ENCODE measurements around the gene TNFAIP3. TPM values are rescaled to one million over a fixed set of nuclear protein-coding genes. Genes with fewer than 3 reads are reported as not detected.

Gene TNFAIP3
- total RNA-seq, 1 donor from 2014 or later = 16.8 TPM

DNA sequence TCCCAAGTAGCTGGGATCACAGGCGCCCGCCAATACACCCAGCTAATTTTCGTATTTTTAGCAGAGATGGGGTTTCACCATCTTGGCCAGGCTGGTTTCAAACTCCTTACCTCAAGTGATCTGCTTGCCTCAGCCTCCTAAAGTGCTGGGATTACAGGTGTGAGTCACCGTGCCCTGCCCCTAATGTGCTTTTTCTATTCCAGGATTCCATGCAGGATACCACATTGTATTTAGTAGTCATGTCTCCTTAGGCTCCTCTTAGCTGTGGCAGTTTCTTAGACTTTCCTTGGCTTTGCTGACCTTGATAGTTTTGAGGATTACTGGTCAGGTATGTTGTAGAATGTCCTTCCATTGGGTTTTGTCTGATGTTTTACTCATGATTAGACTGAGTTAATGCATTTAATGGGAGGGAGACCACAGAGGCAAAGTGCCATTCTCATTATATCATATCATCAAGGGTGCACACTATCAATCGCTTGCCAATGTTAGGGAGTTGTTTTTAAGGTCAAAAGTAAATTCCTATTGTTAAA is 39.6 kb upstream of the TNFAIP3 start:
- Histone ChIP-seq H3K27ac (ENCODE audit: low read depth, low read length) (no peak overlapping the region), H3K4me2 (ENCODE audit: low read length) (no peak overlapping the region), H3K4me1 (ENCODE audit: insufficient read depth, low read length) (peaks cover 28% of the 10 kb centered on the region), H4K20me1 (ENCODE audit: insufficient read depth, low read length) (no peaks in the 10 kb centered on the region), H3K27me3 (ENCODE audit: insufficient read depth, low read length) (no peaks in the 10 kb centered on the region), H3K9ac (ENCODE audit: low read length) (no peak overlapping the region), H2AFZ (ENCODE audit: low read depth, low read length) (no peak overlapping the region), H3K79me2 (ENCODE audit: insufficient read depth, low read length) (no peaks in the 10 kb centered on the region), H3K4me3 (ENCODE audit: insufficient read depth, low read depth, low read length) (no peak overlapping the region), H3K36me3 (ENCODE audit: insufficient read depth, low read length) (no peaks in the 10 kb centered on the region), H3K9me3 (ENCODE audit: insufficient read depth, low read depth, low read length) (no peaks in the 10 kb centered on the region)
- FAIRE-seq (no peak), DNase-seq (ENCODE audit: low read depth) (no peak)
- Mint-ChIP-seq H3K27ac (ENCODE audit: unreplicated experiment) (no peak overlapping the region), H3K4me1 (ENCODE audit: low read depth, unreplicated experiment) (peaks cover 27% of the 10 kb centered on the region), H3K4me3 (ENCODE audit: unreplicated experiment) (no peak overlapping the region), H3K36me3 (ENCODE audit: low read depth, unreplicated experiment) (no peaks in the 10 kb centered on the region), H3K27me3 (ENCODE audit: low read depth, unreplicated experiment) (no peaks in the 10 kb centered on the region), H3K9me3 (ENCODE audit: unreplicated experiment) (no peaks in the 10 kb centered on the region)
- TF ChIP-seq, protein P1, sequence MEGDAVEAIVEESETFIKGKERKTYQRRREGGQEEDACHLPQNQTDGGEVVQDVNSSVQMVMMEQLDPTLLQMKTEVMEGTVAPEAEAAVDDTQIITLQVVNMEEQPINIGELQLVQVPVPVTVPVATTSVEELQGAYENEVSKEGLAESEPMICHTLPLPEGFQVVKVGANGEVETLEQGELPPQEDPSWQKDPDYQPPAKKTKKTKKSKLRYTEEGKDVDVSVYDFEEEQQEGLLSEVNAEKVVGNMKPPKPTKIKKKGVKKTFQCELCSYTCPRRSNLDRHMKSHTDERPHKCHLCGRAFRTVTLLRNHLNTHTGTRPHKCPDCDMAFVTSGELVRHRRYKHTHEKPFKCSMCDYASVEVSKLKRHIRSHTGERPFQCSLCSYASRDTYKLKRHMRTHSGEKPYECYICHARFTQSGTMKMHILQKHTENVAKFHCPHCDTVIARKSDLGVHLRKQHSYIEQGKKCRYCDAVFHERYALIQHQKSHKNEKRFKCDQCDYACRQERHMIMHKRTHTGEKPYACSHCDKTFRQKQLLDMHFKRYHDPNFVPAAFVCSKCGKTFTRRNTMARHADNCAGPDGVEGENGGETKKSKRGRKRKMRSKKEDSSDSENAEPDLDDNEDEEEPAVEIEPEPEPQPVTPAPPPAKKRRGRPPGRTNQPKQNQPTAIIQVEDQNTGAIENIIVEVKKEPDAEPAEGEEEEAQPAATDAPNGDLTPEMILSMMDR (IDR thresholded peaks at IDR 0.05; ENCODE audit: insufficient read depth, low read depth, low read length) = no peak
- no peak for TF ChIP-seq EZH2 (IDR thresholded peaks at IDR 0.05; ENCODE audit: insufficient read depth, low read length)

DNA sequence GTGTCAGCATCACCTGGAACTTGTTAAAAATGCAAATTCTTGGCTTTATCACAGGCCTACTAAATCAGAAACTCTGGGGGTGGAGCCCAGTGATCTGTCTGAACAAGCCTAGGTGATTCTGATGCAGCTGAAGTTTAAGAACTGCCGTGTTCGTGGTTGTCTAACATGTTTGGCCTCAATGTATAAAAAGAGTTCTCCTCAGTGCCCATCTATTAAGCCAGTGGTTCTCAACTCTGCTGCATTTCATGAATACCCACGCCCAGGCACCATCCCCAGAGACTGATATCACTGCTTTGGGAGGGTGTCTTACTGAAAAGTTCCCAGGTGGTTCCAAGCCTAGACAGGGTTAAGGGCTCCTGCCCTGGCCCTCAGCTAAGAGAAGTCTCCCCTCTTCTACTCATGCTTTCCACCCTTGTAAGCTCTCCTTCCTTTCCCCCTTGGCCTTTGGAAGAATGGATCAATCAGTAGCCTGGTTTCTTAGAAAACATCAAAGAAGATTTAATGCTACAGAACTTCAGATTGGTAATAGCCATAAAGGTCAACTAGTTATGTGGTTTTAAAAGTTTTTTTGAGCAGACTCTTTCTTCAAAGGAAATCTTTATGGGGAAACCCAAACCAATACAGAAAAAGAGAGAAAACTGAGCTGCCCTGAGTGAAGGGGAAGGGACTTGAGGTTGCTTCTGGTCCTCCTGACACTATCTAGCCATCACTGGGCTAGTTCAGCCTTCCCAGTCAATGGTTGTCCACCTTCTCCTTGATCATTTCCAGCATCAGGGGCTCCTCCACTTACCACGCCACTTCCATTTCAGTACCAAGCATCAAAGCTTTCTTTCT is 38.9 kb upstream of the TNFAIP3 start:
- H3K9me3 Mint-ChIP-seq (ENCODE audit: unreplicated experiment) = peaks cover 1% of the 10 kb centered on the region
- H3K27ac Mint-ChIP-seq (ENCODE audit: unreplicated experiment) = no peak overlapping the region
- FAIRE-seq = no peak
- Histone ChIP-seq H3K4me3 (ENCODE audit: insufficient read depth, low read depth, low read length) (no peak overlapping the region), H3K9me3 (ENCODE audit: insufficient read depth, low read depth, low read length) (no peaks in the 10 kb centered on the region), H2AFZ (ENCODE audit: low read depth, low read length) (no peak overlapping the region), H3K4me2 (ENCODE audit: low read length) (no peak overlapping the region), H4K20me1 (ENCODE audit: insufficient read depth, low read length) (no peaks in the 10 kb centered on the region), H3K36me3 (ENCODE audit: insufficient read depth, low read length) (no peaks in the 10 kb centered on the region), H3K27ac (ENCODE audit: low read depth, low read length) (no peak overlapping the region), H3K9ac (ENCODE audit: low read length) (no peak overlapping the region), H3K27me3 (ENCODE audit: insufficient read depth, low read length) (no peaks in the 10 kb centered on the region), H3K4me1 (ENCODE audit: insufficient read depth, low read length) (peaks cover 32% of the 10 kb centered on the region), H3K79me2 (ENCODE audit: insufficient read depth, low read length) (no peaks in the 10 kb centered on the region)
- H3K27me3 Mint-ChIP-seq (ENCODE audit: low read depth, unreplicated experiment) = no peaks in the 10 kb centered on the region
- peaks cover 34% of the 10 kb centered on the region for H3K4me1 Mint-ChIP-seq (ENCODE audit: low read depth, unreplicated experiment)
- no peak for DNase-seq (ENCODE audit: low read depth)
- H3K4me3 Mint-ChIP-seq (ENCODE audit: unreplicated experiment) = no peak overlapping the region
- TF ChIP-seq, protein P1 (IDR thresholded peaks at IDR 0.05; ENCODE audit: insufficient read depth, low read depth, low read length) = no peak
- TF ChIP-seq EZH2 (IDR thresholded peaks at IDR 0.05; ENCODE audit: insufficient read depth, low read length) = no peak
- no peaks in the 10 kb centered on the region for H3K36me3 Mint-ChIP-seq (ENCODE audit: low read depth, unreplicated experiment)

DNA sequence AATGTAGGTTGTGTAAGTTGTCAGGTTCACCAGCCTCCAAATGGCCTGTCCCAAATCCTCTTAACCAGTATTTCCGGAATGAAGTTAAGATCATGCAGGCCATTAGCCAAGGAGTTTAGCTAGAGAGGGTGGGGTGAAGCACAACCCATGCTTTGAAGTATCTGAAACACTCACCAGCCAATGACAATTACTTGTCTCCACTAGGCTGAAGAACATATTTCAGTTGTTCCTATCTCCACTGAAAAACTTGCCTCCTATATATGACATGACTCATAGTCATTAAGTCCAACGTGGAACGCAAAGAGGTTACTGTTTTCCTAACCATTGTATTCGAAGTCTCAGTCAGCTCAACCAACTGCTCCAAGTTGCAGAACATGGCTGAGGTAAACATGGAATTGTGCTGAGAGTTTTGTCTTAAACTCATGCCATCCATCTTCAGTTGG is 37.4 kb upstream of the TNFAIP3 start:
- Mint-ChIP-seq H3K27me3 (ENCODE audit: low read depth, unreplicated experiment) (no peaks in the 10 kb centered on the region), H3K27ac (ENCODE audit: unreplicated experiment) (no peak overlapping the region), H3K9me3 (ENCODE audit: unreplicated experiment) (peaks cover 5% of the 10 kb centered on the region), H3K36me3 (ENCODE audit: low read depth, unreplicated experiment) (no peaks in the 10 kb centered on the region), H3K4me1 (ENCODE audit: low read depth, unreplicated experiment) (peaks cover 28% of the 10 kb centered on the region), H3K4me3 (ENCODE audit: unreplicated experiment) (no peak overlapping the region)
- H3K9me3 ChIP-seq (ENCODE audit: insufficient read depth, low read depth, low read length) = no peaks in the 10 kb centered on the region
- no peak overlapping the region for H3K4me3 ChIP-seq (ENCODE audit: insufficient read depth, low read depth, low read length)
- peak; percentile 60 for DNase-seq (ENCODE audit: low read depth)
- no peaks in the 10 kb centered on the region for H4K20me1 ChIP-seq (ENCODE audit: insufficient read depth, low read length)
- no peak for FAIRE-seq
- H3K27me3 ChIP-seq (ENCODE audit: insufficient read depth, low read length) = no peaks in the 10 kb centered on the region
- no peak overlapping the region for H3K27ac ChIP-seq (ENCODE audit: low read depth, low read length)
- H3K4me1 ChIP-seq (ENCODE audit: insufficient read depth, low read length) = peaks cover 26% of the 10 kb centered on the region
- no peak overlapping the region for H2AFZ ChIP-seq (ENCODE audit: low read depth, low read length)
- H3K79me2 ChIP-seq (ENCODE audit: insufficient read depth, low read length) = no peaks in the 10 kb centered on the region
- no peaks in the 10 kb centered on the region for H3K36me3 ChIP-seq (ENCODE audit: insufficient read depth, low read length)
- no peak overlapping the region for H3K9ac ChIP-seq (ENCODE audit: low read length)
- TF ChIP-seq EZH2 (IDR thresholded peaks at IDR 0.05; ENCODE audit: insufficient read depth, low read length) = no peak
- TF ChIP-seq, protein P1 (IDR thresholded peaks at IDR 0.05; ENCODE audit: insufficient read depth, low read depth, low read length) = no peak
- no peak overlapping the region for H3K4me2 ChIP-seq (ENCODE audit: low read length)

Measured in astrocyte (in vitro differentiated cells and primary cell).